ENCODE results near the gene ARMC2. TPM values are rescaled to one million over a fixed set of nuclear protein-coding genes. Genes with fewer than 3 reads are reported as not detected.
"Not testable (repeated sequence)": the region's sequence is repeated elsewhere in the genome, so short reads cannot be mapped to it uniquely, and the experiment has no call there.

Gene ARMC2
- total RNA-seq, 1 donor from 2014 or later: 10.1 TPM

GRCh38 chr6:108811490-108811889, 36.7 kb upstream of the ARMC2 start:
- H3K27ac Mint-ChIP-seq (ENCODE audit: unreplicated experiment): no peak overlapping the region
- no peaks in the 10 kb centered on the region for H3K27me3 Mint-ChIP-seq (ENCODE audit: low read depth)
- no peaks in the 10 kb centered on the region for H3K9me3 Mint-ChIP-seq
- H3K4me3 Mint-ChIP-seq: no peak overlapping the region
- H3K4me1 Mint-ChIP-seq: no peaks in the 10 kb centered on the region
- no peak for DNase-seq (ENCODE audit: low read depth, low spot score)
- TF ChIP-seq, protein P1, sequence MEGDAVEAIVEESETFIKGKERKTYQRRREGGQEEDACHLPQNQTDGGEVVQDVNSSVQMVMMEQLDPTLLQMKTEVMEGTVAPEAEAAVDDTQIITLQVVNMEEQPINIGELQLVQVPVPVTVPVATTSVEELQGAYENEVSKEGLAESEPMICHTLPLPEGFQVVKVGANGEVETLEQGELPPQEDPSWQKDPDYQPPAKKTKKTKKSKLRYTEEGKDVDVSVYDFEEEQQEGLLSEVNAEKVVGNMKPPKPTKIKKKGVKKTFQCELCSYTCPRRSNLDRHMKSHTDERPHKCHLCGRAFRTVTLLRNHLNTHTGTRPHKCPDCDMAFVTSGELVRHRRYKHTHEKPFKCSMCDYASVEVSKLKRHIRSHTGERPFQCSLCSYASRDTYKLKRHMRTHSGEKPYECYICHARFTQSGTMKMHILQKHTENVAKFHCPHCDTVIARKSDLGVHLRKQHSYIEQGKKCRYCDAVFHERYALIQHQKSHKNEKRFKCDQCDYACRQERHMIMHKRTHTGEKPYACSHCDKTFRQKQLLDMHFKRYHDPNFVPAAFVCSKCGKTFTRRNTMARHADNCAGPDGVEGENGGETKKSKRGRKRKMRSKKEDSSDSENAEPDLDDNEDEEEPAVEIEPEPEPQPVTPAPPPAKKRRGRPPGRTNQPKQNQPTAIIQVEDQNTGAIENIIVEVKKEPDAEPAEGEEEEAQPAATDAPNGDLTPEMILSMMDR (conservative IDR thresholded peaks at IDR 0.05): no peak
- no peaks in the 10 kb centered on the region for H3K36me3 Mint-ChIP-seq (ENCODE audit: low read depth)

- not testable (repeated sequence) for H3K9me3 Mint-ChIP-seq; DNase-seq (ENCODE audit: low read depth, low spot score); H3K27ac Mint-ChIP-seq (ENCODE audit: unreplicated experiment); H3K4me3 Mint-ChIP-seq; H3K36me3 Mint-ChIP-seq (ENCODE audit: low read depth); H3K27me3 Mint-ChIP-seq (ENCODE audit: low read depth); H3K4me1 Mint-ChIP-seq
Observed at GRCh38 chr6:108813218-108813617, 35.0 kb upstream of the ARMC2 start.

DNA sequence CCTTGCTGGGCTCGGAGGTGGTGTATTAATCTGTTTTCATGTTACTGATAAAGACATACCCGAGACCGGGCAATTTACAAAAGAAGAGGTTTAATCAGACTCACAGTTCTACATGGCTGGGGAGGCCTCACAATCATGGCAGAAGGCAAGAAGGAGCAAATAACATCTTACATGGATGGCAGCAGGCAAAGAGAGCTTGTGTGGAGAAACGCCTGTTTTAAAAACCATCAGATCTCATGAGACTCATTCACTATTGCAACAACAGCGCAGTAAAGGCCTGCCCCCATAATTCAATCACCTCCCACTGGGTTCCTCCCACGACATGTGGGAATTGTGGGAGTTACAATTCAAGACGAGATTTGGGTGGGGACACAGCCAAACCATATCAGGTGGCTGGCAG, 30.9 kb upstream of the ARMC2 start:
- H3K36me3 Mint-ChIP-seq (ENCODE audit: low read depth); H3K9me3 Mint-ChIP-seq; DNase-seq (ENCODE audit: low read depth, low spot score); H3K4me3 Mint-ChIP-seq; H3K27ac Mint-ChIP-seq (ENCODE audit: unreplicated experiment); H3K27me3 Mint-ChIP-seq (ENCODE audit: low read depth): not testable (repeated sequence)
- peaks cover 13% of the 10 kb centered on the region for H3K4me1 Mint-ChIP-seq

- DNase-seq (ENCODE audit: low read depth, low spot score): no peak
- peaks cover 13% of the 10 kb centered on the region for H3K9me3 Mint-ChIP-seq
- peaks cover 13% of the 10 kb centered on the region for H3K4me1 Mint-ChIP-seq
- H3K4me3 Mint-ChIP-seq: no peak overlapping the region
- H3K36me3 Mint-ChIP-seq (ENCODE audit: low read depth): peaks cover 8% of the 10 kb centered on the region
- TF ChIP-seq, protein P1 (conservative IDR thresholded peaks at IDR 0.05): no peak
- no peaks in the 10 kb centered on the region for H3K27me3 Mint-ChIP-seq (ENCODE audit: low read depth)
- no peak overlapping the region for H3K27ac Mint-ChIP-seq (ENCODE audit: unreplicated experiment)
Observed at GRCh38 chr6:108820006-108820405, 28.2 kb upstream of the ARMC2 start.

DNA sequence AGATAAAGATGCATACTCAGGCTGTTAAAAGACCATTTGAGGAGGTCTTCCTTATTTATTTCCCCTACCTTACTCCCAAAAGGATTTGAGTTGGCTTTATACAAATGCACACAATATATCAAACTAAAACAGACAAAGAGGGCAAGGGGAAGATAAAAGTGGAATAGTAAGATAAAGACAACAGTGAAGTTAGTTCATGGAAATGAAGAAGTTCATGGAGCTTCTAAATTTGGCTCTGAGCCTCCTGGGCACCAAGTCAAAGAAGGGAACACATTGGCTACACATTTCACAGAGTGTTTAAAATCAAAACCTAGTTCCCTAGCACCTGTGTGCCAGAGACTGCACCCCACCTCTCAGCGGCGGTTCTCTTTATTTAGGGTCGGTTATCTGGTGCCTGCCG, 25.8 kb upstream of the ARMC2 start:
- no peak overlapping the region for H3K4me3 Mint-ChIP-seq
- H3K27ac Mint-ChIP-seq (ENCODE audit: unreplicated experiment): no peak overlapping the region
- TF ChIP-seq, protein P1 (conservative IDR thresholded peaks at IDR 0.05): no peak
- no peak for DNase-seq (ENCODE audit: low read depth, low spot score)
- H3K9me3 Mint-ChIP-seq: peaks cover 15% of the 10 kb centered on the region
- no peaks in the 10 kb centered on the region for H3K27me3 Mint-ChIP-seq (ENCODE audit: low read depth)
- H3K36me3 Mint-ChIP-seq (ENCODE audit: low read depth): peaks cover 4% of the 10 kb centered on the region
- H3K4me1 Mint-ChIP-seq: peaks cover 13% of the 10 kb centered on the region

GRCh38 chr6:108825326-108825725, 22.9 kb upstream of the ARMC2 start:
- TF ChIP-seq, protein P1 (conservative IDR thresholded peaks at IDR 0.05): no peak
- peaks cover 6% of the 10 kb centered on the region for H3K4me1 Mint-ChIP-seq
- DNase-seq (ENCODE audit: low read depth, low spot score): no peak
- H3K36me3 Mint-ChIP-seq (ENCODE audit: low read depth): peaks cover 3% of the 10 kb centered on the region
- no peak overlapping the region for H3K4me3 Mint-ChIP-seq
- H3K27me3 Mint-ChIP-seq (ENCODE audit: low read depth): no peaks in the 10 kb centered on the region
- no peak overlapping the region for H3K27ac Mint-ChIP-seq (ENCODE audit: unreplicated experiment)
- peaks cover 11% of the 10 kb centered on the region for H3K9me3 Mint-ChIP-seq

GRCh38 chr6:108831104-108831503, 17.1 kb upstream of the ARMC2 start:
- TF ChIP-seq, protein P1 (conservative IDR thresholded peaks at IDR 0.05): no peak

More at GRCh38 chr6:108831104-108831503, 17.1 kb upstream of the ARMC2 start:
- Mint-ChIP-seq H3K27me3 (ENCODE audit: low read depth) (peaks cover 3% of the 10 kb centered on the region), H3K36me3 (ENCODE audit: low read depth) (no peaks in the 10 kb centered on the region), H3K27ac (ENCODE audit: unreplicated experiment) (no peak overlapping the region), H3K4me1 (peaks cover 11% of the 10 kb centered on the region), H3K4me3 (no peak overlapping the region), H3K9me3 (peaks cover 6% of the 10 kb centered on the region)
- no peak for DNase-seq (ENCODE audit: low read depth, low spot score)

Measured in neural crest cell (in vitro differentiated cells).